IPS DF 6.9 (cell line): ENCODE results near the gene FAM98C.
"Not testable (repeated sequence)": the region's sequence is repeated elsewhere in the genome, so short reads cannot be mapped to it uniquely, and the experiment has no call there.

Experiments used
- DNase-seq: peaks from one replicate; pipeline ENCODE4 v3.0.0-alpha.2; 2013; ENCODE audit warnings: low read depth, low spot score
- H3K27ac ChIP-seq: one replicate; pipeline ENCODE4 v1.5.1; 2013; ENCODE audit warnings: low read length, control low read depth
- H3K27me3 ChIP-seq: 2 replicates; pipeline ENCODE4 v1.6.1; 2013; ENCODE audit warnings: mild to moderate bottlenecking, low read length; ENCODE audit not compliant: control insufficient read depth, insufficient read depth
- H3K36me3 ChIP-seq: 2 replicates; pipeline ENCODE4 v1.6.1; 2013; ENCODE audit warnings: low read length; ENCODE audit not compliant: control insufficient read depth, insufficient read depth
- H3K4me1 ChIP-seq: 2 replicates; pipeline ENCODE4 v1.6.1; 2013; ENCODE audit warnings: low read length; ENCODE audit not compliant: control insufficient read depth, insufficient read depth
- H3K4me3 ChIP-seq: 2 replicates; pipeline ENCODE4 v1.5.1; 2013; ENCODE audit warnings: mild to moderate bottlenecking, low read length
- H3K9me3 ChIP-seq: 2 replicates; pipeline ENCODE4 v1.6.1; 2013; ENCODE audit warnings: low read length, inconsistent platforms; ENCODE audit not compliant: control insufficient read depth, insufficient read depth
- WGBS: extraction: QIAGEN DNeasy Blood & Tissue Kit; methylation state at CpG from one replicate; pipeline ENCODE4 v1.1.7; 2013; ENCODE audit warnings: mixed read lengths, missing lambda C conversion rate; ENCODE audit not compliant: insufficient read length, insufficient coverage; 5-methylcytosine and 5-hydroxymethylcytosine counted together

Gene FAM98C

DNA sequence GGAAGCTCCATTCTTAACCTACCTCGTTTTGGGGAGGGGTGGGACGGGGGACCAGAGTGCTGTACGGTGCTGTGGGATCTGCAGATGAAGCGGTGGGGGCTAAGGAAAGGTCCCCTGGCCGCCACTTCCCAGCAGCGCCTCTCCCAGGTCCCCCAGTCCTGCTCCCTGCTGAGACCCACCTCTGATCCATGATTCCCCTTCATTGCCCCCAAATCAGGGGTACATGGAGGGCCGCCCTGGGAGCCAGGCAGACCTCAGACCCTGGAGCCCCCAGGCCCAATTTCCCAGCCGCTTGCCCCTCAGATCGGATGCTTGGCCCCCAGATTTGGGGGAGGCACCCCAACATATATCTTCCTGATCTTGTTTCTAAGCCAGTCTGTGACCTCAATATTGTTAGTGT, 3.8 kb upstream of the FAM98C start:
- Histone ChIP-seq H3K27ac (no peak overlapping the region), H3K9me3 (no peaks in the 10 kb centered on the region), H3K4me1 (no peaks in the 10 kb centered on the region; the same call in 1 of the 2 replicates), H3K27me3 (peaks cover 12% of the 10 kb centered on the region; the same call in 1 of the 2 replicates), H3K4me3 (no peak overlapping the region), H3K36me3 (no peaks in the 10 kb centered on the region; the same call in 1 of the 2 replicates)
- no CpG with 5 or more reads among the region's 9 CpGs for WGBS
- no peak for DNase-seq

- DNase-seq, result no peak
- Histone ChIP-seq H3K36me3 (no peaks in the 10 kb centered on the region; the same call in 1 of the 2 replicates), H3K27ac (no peak overlapping the region), H3K9me3 (no peaks in the 10 kb centered on the region), H3K4me1 (no peaks in the 10 kb centered on the region; the same call in 1 of the 2 replicates), H3K27me3 (peaks cover 12% of the 10 kb centered on the region; the same call in 1 of the 2 replicates), H3K4me3 (no peak overlapping the region)
- no CpG with 5 or more reads among the region's 1 CpG for WGBS
Measured at GRCh38 chr19:38399537-38399936, 3.4 kb upstream of the FAM98C start.

DNA sequence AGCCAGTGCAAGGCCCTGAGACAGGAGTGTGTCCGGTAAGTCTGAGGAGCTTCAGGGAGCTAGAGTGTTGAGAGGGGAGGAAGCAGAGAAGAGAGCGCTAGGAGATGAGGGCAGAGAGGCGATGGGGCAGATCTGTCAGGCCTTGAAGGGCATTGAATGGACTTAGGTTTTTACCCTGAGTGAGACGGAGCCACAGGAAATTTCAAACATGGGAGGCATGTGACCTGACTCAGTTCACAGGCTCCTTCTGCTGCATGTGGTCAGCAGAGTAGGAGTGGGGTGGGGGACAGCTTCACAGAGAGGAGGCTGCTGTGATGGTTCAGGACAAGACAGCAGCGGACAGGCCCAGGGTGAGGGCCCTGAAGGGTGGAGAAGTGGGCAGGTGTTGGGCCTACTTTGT, 2.5 kb upstream of the FAM98C start:
- H3K27me3 ChIP-seq, result peaks cover 12% of the 10 kb centered on the region; the same call in 1 of the 2 replicates
- H3K27ac ChIP-seq, result no peak overlapping the region
- no peaks in the 10 kb centered on the region for H3K9me3 ChIP-seq
- no CpG with 5 or more reads among the region's 5 CpGs for WGBS
- H3K4me3 ChIP-seq, result no peak overlapping the region
- no peak for DNase-seq
- no peaks in the 10 kb centered on the region; the same call in 1 of the 2 replicates for H3K4me1 ChIP-seq
- no peaks in the 10 kb centered on the region; the same call in 1 of the 2 replicates for H3K36me3 ChIP-seq

- DNase-seq, result no peak
- H3K9me3 ChIP-seq, result no peaks in the 10 kb centered on the region
- H3K4me1 ChIP-seq, result no peaks in the 10 kb centered on the region; the same call in 1 of the 2 replicates
- WGBS, result no CpG with 5 or more reads among the region's 3 CpGs
- peaks cover 12% of the 10 kb centered on the region; the same call in 1 of the 2 replicates for H3K27me3 ChIP-seq
- H3K27ac ChIP-seq, result no peak overlapping the region
- no peak overlapping the region for H3K4me3 ChIP-seq
- H3K36me3 ChIP-seq, result no peaks in the 10 kb centered on the region; the same call in 1 of the 2 replicates
Measured at GRCh38 chr19:38401148-38401547, 1.7 kb upstream of the FAM98C start.

- Histone ChIP-seq H3K27me3 (peaks cover 12% of the 10 kb centered on the region; the same call in 1 of the 2 replicates), H3K4me1 (no peaks in the 10 kb centered on the region; the same call in 1 of the 2 replicates), H3K27ac (no peak overlapping the region), H3K4me3 (no peak overlapping the region; the same call in 1 of the 2 replicates), H3K9me3 (no peaks in the 10 kb centered on the region), H3K36me3 (no peaks in the 10 kb centered on the region; the same call in 1 of the 2 replicates)
- DNase-seq, result no peak
- no CpG with 5 or more reads among the region's 18 CpGs for WGBS
Measured at GRCh38 chr19:38402623-38402966, 298 bp upstream of the FAM98C start.

DNA sequence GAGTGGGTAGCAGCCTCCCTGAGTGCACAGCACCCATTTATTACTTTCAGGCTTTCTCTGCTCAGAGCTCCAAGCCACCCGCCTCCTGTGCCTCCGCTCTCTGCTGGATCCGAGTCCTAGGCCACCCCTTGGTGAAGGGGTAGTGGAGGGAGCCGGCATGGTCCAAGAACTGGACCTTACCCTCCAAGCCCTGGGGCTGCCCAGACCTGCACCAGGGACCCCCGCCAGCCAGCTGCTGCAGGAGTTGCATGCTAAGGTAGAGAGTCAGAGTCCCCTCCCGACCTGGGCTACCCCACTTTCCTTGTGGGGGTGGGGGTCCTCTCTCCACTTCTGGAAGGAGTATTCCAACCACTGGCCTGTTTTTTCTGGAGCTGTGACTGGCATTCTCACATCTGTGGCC, 2.0 kb downstream of the FAM98C start:
- Histone ChIP-seq H3K27ac (no peak overlapping the region), H3K9me3 (no peaks in the 10 kb centered on the region), H3K36me3 (no peaks in the 10 kb centered on the region; the same call in 1 of the 2 replicates), H3K4me1 (no peaks in the 10 kb centered on the region; the same call in 1 of the 2 replicates), H3K4me3 (no peak overlapping the region), H3K27me3 (peaks cover 10% of the 10 kb centered on the region; the same call in 1 of the 2 replicates)
- whole genome bisulfite sequencing, result no CpG with 5 or more reads among the region's 6 CpGs
- DNase-seq, result no peak

DNA sequence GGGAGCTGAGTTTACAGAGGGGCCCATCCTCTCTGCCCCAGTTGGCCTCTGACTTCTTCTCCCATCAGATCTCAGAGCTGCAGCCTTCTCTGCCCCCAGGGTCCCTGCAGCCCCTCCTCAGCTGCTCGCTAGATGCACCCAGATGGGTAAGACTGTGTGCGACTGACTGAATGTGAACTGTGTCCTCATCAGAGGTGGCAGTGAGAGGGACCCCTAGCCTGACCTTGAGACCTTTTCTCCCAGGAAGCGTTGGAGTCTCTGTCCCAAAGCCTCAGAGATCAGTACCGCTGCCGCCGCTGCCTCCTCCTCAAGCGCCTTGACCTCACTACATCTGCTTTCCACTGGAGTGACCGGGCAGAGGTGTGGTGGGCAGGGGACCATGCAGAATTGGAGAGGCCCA, 2.4 kb downstream of the FAM98C start:
- WGBS, result no CpG with 5 or more reads among the region's 8 CpGs
- Histone ChIP-seq H3K4me1 (no peaks in the 10 kb centered on the region; the same call in 1 of the 2 replicates), H3K4me3 (no peak overlapping the region), H3K27me3 (peaks cover 8% of the 10 kb centered on the region; the same call in 1 of the 2 replicates), H3K9me3 (no peaks in the 10 kb centered on the region), H3K27ac (no peak overlapping the region), H3K36me3 (no peaks in the 10 kb centered on the region; the same call in 1 of the 2 replicates)
- DNase-seq, result no peak

GRCh38 chr19:38409631-38410133, 6.8 kb downstream of the FAM98C start:
- Histone ChIP-seq H3K4me3 (no peak overlapping the region), H3K36me3 (no peaks in the 10 kb centered on the region), H3K9me3 (no peaks in the 10 kb centered on the region), H3K27me3 (no peaks in the 10 kb centered on the region), H3K4me1 (no peaks in the 10 kb centered on the region), H3K27ac (no peak overlapping the region)
- no CpG with 5 or more reads among the region's 7 CpGs for WGBS
- no peak for DNase-seq

DNA sequence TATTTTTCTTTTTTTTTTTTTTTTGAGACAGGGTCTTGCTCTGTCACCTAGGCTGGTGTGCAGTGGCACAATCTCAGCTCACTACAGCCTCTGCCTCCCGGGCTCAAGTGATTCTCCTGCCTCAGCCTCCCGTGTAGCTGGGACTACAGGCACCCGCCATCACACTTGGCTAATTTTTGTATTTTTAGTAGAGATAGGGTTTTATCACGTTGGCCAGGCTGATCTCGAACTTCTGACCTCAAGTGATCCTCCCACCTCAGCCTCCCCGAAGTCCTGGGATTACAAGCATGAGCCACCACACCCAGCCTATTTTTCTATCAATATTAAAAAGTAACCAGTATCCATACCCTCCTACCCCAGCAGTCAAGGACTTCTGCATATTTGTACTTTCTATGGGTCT, 7.5 kb downstream of the FAM98C start:
- not testable (repeated sequence) for H3K9me3 ChIP-seq, H3K4me1 ChIP-seq, H3K4me3 ChIP-seq, H3K27me3 ChIP-seq, H3K27ac ChIP-seq, H3K36me3 ChIP-seq, DNase-seq
- no CpG with 5 or more reads among the region's 6 CpGs for WGBS

- H3K36me3 ChIP-seq, result no peaks in the 10 kb centered on the region
- H3K27me3 ChIP-seq, result no peaks in the 10 kb centered on the region
- H3K4me1 ChIP-seq, result no peaks in the 10 kb centered on the region
- no peak for DNase-seq
- no peak overlapping the region for H3K27ac ChIP-seq
- no CpG with 5 or more reads among the region's 13 CpGs for WGBS
- H3K9me3 ChIP-seq, result no peaks in the 10 kb centered on the region
- H3K4me3 ChIP-seq, result no peak overlapping the region
Measured at GRCh38 chr19:38411041-38411712, 8.3 kb downstream of the FAM98C start.
